ENCODE measurements around the gene MACROD2. TPM values are rescaled to one million over a fixed set of nuclear protein-coding genes. Genes with fewer than 3 reads are reported as not detected.

The MACROD2 gene
- total RNA-seq, 1 experiment from 2014 or later, result 1.4 TPM

DNA sequence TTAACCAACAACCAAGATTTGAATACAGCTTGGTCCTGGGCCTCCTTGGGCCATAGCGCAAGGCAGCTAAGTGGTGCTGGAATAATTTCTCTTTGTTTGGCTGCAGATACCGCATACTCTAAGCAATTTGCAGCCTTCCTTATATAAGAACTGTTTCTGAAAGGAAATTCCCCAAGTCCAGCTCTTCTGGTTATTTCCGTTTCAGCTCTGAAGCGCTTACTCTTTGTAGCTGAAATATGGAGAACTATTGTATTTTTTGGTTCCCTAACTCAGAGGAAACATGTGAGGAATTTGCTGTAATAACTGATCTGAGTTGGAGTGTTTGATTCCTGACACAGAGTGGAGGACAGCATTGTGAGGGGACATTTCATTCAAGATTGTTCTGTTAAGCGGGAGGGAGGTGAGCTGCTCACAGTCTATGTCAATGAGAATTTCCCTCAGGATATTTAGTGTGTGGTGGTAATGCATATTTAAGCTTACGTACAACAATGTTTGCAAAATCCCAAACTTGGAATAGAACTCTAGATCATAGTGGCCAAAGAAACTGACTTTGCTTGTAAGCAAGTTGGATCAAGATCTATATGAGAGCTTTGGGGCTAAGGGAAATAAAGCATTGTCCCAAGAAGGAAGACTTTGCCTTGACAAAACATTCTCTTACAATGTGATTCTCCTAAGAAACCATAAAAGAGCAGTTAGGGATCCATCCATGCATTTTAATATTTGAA, 918.7 kb downstream of the MACROD2 start:
- POLR2A ChIA-PET (ENCODE audit: low non-redundant PET), result no interaction called here
- no TSS peak for BruUV-seq (replicated peaks)
- CTCF ChIA-PET, result no interaction called here

DNA sequence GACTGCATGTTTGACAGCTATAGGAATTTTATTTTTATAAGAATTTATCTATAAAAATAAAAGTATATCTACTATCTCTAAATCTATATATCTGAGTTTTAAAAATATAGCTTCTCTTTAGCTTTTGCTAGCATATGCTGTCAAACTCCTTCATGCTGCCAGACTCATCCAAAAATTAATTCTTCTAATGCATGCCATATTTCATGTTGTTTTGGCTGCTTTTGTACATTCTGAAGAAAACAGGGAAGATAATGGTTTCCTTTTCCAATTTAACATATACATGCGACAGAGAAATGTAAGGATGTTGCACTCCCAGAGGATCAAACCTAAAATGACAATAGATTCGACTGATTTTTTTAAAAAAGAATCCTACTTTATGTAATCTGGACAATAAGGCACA, 919.3 kb downstream of the MACROD2 start:
- CTCF ChIA-PET, result no interaction called here
- H3K27me3 ChIP-seq (replicated peaks; ENCODE audit: insufficient read depth, low read depth, low read length, poor library complexity), result no peaks in the 10 kb centered on the region
- intact Hi-C loops (cut with micrococcal nuclease; ENCODE audit: unreplicated experiment), result no loop called here
- no peaks in the 10 kb centered on the region for H3K4me1 ChIP-seq (ENCODE audit: insufficient read depth, low read length, poor library complexity, severe bottlenecking)
- H3K36me3 ChIP-seq (ENCODE audit: insufficient read depth, low read length, poor library complexity, severe bottlenecking), result no peaks in the 10 kb centered on the region
- no TSS peak for BruUV-seq (replicated peaks)
- H3K9me3 ChIP-seq (ENCODE audit: low read depth, low read length, poor library complexity, severe bottlenecking), result no peaks in the 10 kb centered on the region
- H3K4me3 ChIP-seq (ENCODE audit: low read depth, low read length, poor library complexity, severe bottlenecking), result no peak overlapping the region
- no peak for TF ChIP-seq EZH2 (IDR thresholded peaks at IDR 0.05; ENCODE audit: borderline replicate concordance, low read depth, low read length, poor library complexity, severe bottlenecking)
- TF ChIP-seq, protein P1, sequence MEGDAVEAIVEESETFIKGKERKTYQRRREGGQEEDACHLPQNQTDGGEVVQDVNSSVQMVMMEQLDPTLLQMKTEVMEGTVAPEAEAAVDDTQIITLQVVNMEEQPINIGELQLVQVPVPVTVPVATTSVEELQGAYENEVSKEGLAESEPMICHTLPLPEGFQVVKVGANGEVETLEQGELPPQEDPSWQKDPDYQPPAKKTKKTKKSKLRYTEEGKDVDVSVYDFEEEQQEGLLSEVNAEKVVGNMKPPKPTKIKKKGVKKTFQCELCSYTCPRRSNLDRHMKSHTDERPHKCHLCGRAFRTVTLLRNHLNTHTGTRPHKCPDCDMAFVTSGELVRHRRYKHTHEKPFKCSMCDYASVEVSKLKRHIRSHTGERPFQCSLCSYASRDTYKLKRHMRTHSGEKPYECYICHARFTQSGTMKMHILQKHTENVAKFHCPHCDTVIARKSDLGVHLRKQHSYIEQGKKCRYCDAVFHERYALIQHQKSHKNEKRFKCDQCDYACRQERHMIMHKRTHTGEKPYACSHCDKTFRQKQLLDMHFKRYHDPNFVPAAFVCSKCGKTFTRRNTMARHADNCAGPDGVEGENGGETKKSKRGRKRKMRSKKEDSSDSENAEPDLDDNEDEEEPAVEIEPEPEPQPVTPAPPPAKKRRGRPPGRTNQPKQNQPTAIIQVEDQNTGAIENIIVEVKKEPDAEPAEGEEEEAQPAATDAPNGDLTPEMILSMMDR (conservative IDR thresholded peaks at IDR 0.05; ENCODE audit: low read depth, low read length), result no peak
- POLR2A ChIA-PET (ENCODE audit: low non-redundant PET), result no interaction called here
- no peak overlapping the region for H3K27ac ChIP-seq (ENCODE audit: low read depth, low read length, poor library complexity, severe bottlenecking)
- no peak for DNase-seq (ENCODE audit: low spot score)

More for the DNA sequence above, 918.7 kb downstream of the MACROD2 start:
- Histone ChIP-seq H3K27me3 (replicated peaks; ENCODE audit: insufficient read depth, low read depth, low read length, poor library complexity) (no peaks in the 10 kb centered on the region), H3K4me1 (ENCODE audit: insufficient read depth, low read length, poor library complexity, severe bottlenecking) (no peaks in the 10 kb centered on the region), H3K9me3 (ENCODE audit: low read depth, low read length, poor library complexity, severe bottlenecking) (no peaks in the 10 kb centered on the region), H3K27ac (ENCODE audit: low read depth, low read length, poor library complexity, severe bottlenecking) (no peak overlapping the region), H3K36me3 (ENCODE audit: insufficient read depth, low read length, poor library complexity, severe bottlenecking) (no peaks in the 10 kb centered on the region), H3K4me3 (ENCODE audit: low read depth, low read length, poor library complexity, severe bottlenecking) (no peak overlapping the region)
- no peak for TF ChIP-seq EZH2 (IDR thresholded peaks at IDR 0.05; ENCODE audit: borderline replicate concordance, low read depth, low read length, poor library complexity, severe bottlenecking)
- TF ChIP-seq, protein P1 (conservative IDR thresholded peaks at IDR 0.05; ENCODE audit: low read depth, low read length), result no peak
- intact Hi-C loops (cut with micrococcal nuclease; ENCODE audit: unreplicated experiment), result no loop called here
- no peak for DNase-seq (ENCODE audit: low spot score)

DNA sequence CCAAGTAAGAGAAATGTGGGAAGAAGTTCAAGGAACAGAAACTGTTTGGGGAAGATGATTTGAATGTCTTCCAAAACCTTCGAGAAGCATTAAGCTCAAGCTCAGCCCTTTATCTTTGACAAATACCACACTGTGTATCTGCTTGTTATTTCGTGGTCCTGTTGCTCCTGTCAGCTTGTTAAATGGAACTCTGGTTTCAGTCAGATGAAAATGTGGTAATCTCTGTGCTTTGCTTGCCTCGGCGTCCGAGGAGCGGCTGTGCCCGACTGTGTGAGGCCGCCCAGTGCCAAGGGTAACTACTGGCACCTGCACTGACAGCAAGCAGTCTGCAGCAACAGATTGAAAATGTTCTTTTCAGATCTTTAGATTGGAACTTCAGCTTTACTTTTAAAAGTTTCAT, 920.0 kb downstream of the MACROD2 start:
- Histone ChIP-seq H3K4me1 (ENCODE audit: insufficient read depth, low read length, poor library complexity, severe bottlenecking) (no peaks in the 10 kb centered on the region), H3K4me3 (ENCODE audit: low read depth, low read length, poor library complexity, severe bottlenecking) (no peak overlapping the region), H3K36me3 (ENCODE audit: insufficient read depth, low read length, poor library complexity, severe bottlenecking) (no peaks in the 10 kb centered on the region), H3K27me3 (replicated peaks; ENCODE audit: insufficient read depth, low read depth, low read length, poor library complexity) (no peaks in the 10 kb centered on the region), H3K27ac (ENCODE audit: low read depth, low read length, poor library complexity, severe bottlenecking) (no peak overlapping the region), H3K9me3 (ENCODE audit: low read depth, low read length, poor library complexity, severe bottlenecking) (no peaks in the 10 kb centered on the region)
- ChIA-PET POLR2A (ENCODE audit: low non-redundant PET) (interaction anchor here (0.6 kb wide), 1 partner anchor 30 kb away, joined by 3 read pairs; no protein-coding TSS in a partner anchor), CTCF (no interaction called here)
- TF ChIP-seq, protein P1 (conservative IDR thresholded peaks at IDR 0.05; ENCODE audit: low read depth, low read length), result no peak
- no peak for TF ChIP-seq EZH2 (IDR thresholded peaks at IDR 0.05; ENCODE audit: borderline replicate concordance, low read depth, low read length, poor library complexity, severe bottlenecking)
- intact Hi-C loops (cut with micrococcal nuclease; ENCODE audit: unreplicated experiment), result no loop called here
- BruUV-seq (replicated peaks), result no TSS peak
- DNase-seq (ENCODE audit: low spot score), result no peak
